GM23338 (cell line): ENCODE data around the gene WDR38.
"Not testable (repeated sequence)": the region's sequence is repeated elsewhere in the genome, so short reads cannot be mapped to it uniquely, and the experiment has no call there.

Experiments used
- CREB1 ChIP-seq: fragments of 250-450 bp; sonication (Bioruptor Pico); IDR thresholded peaks from 2 replicates; pipeline ENCODE4 v1.5.0; 2020; ENCODE audit warnings: low read depth, mild to moderate bottlenecking, moderate library complexity
- CTCF ChIP-seq, 2 experiments: fragments of 200-600 bp in 1 of 2; sonication (generic) in 1 of 2; conservative IDR thresholded peaks; 2 replicates each; pipeline versions ENCODE4 v1.5.1 to v1.6.1; 2016 to 2017; ENCODE audit warnings: antibody characterized with exemption in 2 of 2, low read depth in 2 of 2, mild to moderate bottlenecking in 2 of 2, moderate library complexity in 1 of 2
- ETS1 ChIP-seq: IDR thresholded peaks from 2 replicates; pipeline ENCODE4 v1.6.1; 2016; ENCODE audit warnings: antibody characterized with exemption
- EZH2 ChIP-seq: fragments of 200-600 bp; sonication (generic); IDR thresholded peaks from one replicate; pipeline ENCODE4 v1.8.0; 2017; ENCODE audit warnings: antibody characterized with exemption, mild to moderate bottlenecking, low read depth; ENCODE audit not compliant: unreplicated experiment
- EZH2phosphoT487 ChIP-seq: fragments of 200-600 bp; sonication (generic); IDR thresholded peaks from one replicate; pipeline ENCODE4 v1.8.1; 2018; ENCODE audit warnings: antibody characterized with exemption; ENCODE audit not compliant: unreplicated experiment
- JUNB ChIP-seq: IDR thresholded peaks from one replicate; pipeline ENCODE4 v1.6.1; 2016; ENCODE audit warnings: antibody characterized with exemption; ENCODE audit not compliant: unreplicated experiment
- POLR2AphosphoS5 ChIP-seq: IDR thresholded peaks from 2 replicates; pipeline ENCODE4 v1.6.1; 2016; ENCODE audit warnings: antibody characterized with exemption, low read depth
- ZNF331 ChIP-seq: fragments of 250-450 bp; sonication (Bioruptor Pico); IDR thresholded peaks from 2 replicates; pipeline ENCODE4 v1.5.0; 2020; ENCODE audit warnings: low read depth, mild to moderate bottlenecking, moderate library complexity
- TF ChIP-seq, protein P1 (sequence below): IDR thresholded peaks from one replicate; pipeline ENCODE4 v1.6.1; 2018; ENCODE audit warnings: antibody characterized with exemption; ENCODE audit not compliant: unreplicated experiment

DNA sequence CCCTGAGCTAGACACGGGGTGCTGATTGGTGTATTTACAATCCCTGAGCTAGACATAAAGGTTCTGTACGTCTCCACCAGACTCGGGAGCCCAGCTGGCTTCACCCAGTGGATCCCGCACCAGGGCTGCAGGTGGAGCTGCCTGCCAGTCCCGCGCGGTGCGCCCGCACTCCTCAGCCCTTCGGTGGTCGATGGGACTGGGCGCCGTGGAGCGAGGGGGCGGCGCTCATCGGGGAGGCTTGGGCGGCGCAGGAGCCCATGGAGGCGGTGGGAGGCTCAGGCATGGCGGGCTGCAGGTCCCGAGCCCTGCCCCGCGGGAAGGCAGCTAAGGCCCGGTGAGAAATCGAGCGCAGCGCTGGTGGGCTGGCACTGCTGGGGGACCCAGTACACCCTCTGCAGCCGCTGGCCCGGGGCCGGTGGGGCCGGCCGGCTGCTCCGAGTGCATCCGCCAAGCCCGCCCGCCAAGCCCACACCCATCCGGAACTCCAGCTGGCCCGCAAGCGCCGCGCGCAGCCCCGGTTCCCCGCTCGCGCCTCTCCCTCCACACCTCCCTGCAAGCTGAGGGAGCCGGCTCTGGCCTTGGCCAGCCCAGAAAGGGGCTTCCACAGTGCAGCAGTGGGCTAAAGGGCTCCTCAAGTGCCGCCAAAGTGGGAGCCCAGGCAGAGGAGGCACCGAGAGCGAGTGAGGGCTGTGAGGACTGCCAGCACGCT is 14.5 kb upstream of the WDR38 start:
- TF ChIP-seq CTCF (conservative IDR thresholded peaks at IDR 0.05; ENCODE audit: low read depth in 2 of 2); POLR2AphosphoS5; EZH2phosphoT487; ETS1; JUNB; EZH2; CREB1 (CRISPR knock-in tag); ZNF331 (CRISPR knock-in tag): not testable (repeated sequence)
- TF ChIP-seq, protein P1, sequence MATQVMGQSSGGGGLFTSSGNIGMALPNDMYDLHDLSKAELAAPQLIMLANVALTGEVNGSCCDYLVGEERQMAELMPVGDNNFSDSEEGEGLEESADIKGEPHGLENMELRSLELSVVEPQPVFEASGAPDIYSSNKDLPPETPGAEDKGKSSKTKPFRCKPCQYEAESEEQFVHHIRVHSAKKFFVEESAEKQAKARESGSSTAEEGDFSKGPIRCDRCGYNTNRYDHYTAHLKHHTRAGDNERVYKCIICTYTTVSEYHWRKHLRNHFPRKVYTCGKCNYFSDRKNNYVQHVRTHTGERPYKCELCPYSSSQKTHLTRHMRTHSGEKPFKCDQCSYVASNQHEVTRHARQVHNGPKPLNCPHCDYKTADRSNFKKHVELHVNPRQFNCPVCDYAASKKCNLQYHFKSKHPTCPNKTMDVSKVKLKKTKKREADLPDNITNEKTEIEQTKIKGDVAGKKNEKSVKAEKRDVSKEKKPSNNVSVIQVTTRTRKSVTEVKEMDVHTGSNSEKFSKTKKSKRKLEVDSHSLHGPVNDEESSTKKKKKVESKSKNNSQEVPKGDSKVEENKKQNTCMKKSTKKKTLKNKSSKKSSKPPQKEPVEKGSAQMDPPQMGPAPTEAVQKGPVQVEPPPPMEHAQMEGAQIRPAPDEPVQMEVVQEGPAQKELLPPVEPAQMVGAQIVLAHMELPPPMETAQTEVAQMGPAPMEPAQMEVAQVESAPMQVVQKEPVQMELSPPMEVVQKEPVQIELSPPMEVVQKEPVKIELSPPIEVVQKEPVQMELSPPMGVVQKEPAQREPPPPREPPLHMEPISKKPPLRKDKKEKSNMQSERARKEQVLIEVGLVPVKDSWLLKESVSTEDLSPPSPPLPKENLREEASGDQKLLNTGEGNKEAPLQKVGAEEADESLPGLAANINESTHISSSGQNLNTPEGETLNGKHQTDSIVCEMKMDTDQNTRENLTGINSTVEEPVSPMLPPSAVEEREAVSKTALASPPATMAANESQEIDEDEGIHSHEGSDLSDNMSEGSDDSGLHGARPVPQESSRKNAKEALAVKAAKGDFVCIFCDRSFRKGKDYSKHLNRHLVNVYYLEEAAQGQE = not testable (repeated sequence)
